HFFc6 (cell line): Measurements from ENCODE around the gene LRP3. TPM values are rescaled to one million over a fixed set of nuclear protein-coding genes. Genes with fewer than 3 reads are reported as not detected.

Source experiments
- DNase-seq: peaks from one replicate; pipeline ENCODE4 v3.0.0-alpha.2; 2018
- H3K27ac Mint-ChIP-seq: 2 replicates; pipeline ENCODE4 v1.8.0; 2020; ENCODE audit warnings: mild to moderate bottlenecking, mixed read lengths
- H3K27me3 Mint-ChIP-seq: 2 replicates; pipeline ENCODE4 v1.8.0; 2021; ENCODE audit warnings: mild to moderate bottlenecking, moderate library complexity, mixed read lengths; ENCODE audit not compliant: insufficient read depth
- H3K36me3 Mint-ChIP-seq: 2 replicates; pipeline ENCODE4 v1.8.0; 2021; ENCODE audit warnings: low read depth, mixed read lengths
- H3K4me1 Mint-ChIP-seq: 2 replicates; pipeline ENCODE4 v1.8.0; 2020; ENCODE audit warnings: low read depth, mixed read lengths
- H3K4me3 Mint-ChIP-seq: 2 replicates; pipeline ENCODE4 v1.8.0; 2020; ENCODE audit warnings: mild to moderate bottlenecking, moderate library complexity, mixed read lengths
- H3K9me3 Mint-ChIP-seq: 2 replicates; pipeline ENCODE4 v1.8.0; 2020; ENCODE audit warnings: mild to moderate bottlenecking, mixed read lengths
- CTCF ChIP-seq: fragments of 200-600 bp; sonication (generic); IDR thresholded peaks from 2 replicates; pipeline ENCODE4 v1.5.0; 2021; ENCODE audit warnings: antibody characterized with exemption, mild to moderate bottlenecking
- total RNA-seq, 6 experiments: library from RNA; stranded (reverse); fragmentation: NEBNext Ultra II Directional; extraction: Animal tissue kit (Norgen Biotek cat#: 25700); gene quantifications; 2 replicates in 1 of 6; 3 replicates in 5 of 6; pipeline ENCODE4 v1.2.3, GENCODE V29; 2021

Gene LRP3
- total RNA-seq, 6 experiments from 2014 or later, result 1.9 to 17.7 (median 2.4) TPM

GRCh38 chr19:33196446-33197193 is 2.5 kb downstream of the LRP3 start:
- no peaks in the 10 kb centered on the region for H3K36me3 Mint-ChIP-seq
- no peak for DNase-seq
- no peaks in the 10 kb centered on the region for H3K4me1 Mint-ChIP-seq
- H3K27me3 Mint-ChIP-seq, result peaks cover 15% of the 10 kb centered on the region
- H3K27ac Mint-ChIP-seq, result no peak overlapping the region
- TF ChIP-seq CTCF, result no peak
- no peak overlapping the region for H3K4me3 Mint-ChIP-seq
- H3K9me3 Mint-ChIP-seq, result no peaks in the 10 kb centered on the region

GRCh38 chr19:33197591-33198000 is 3.5 kb downstream of the LRP3 start:
- TF ChIP-seq CTCF, result no peak
- DNase-seq, result no peak
- Mint-ChIP-seq H3K4me3 (no peak overlapping the region), H3K27me3 (peaks cover 10% of the 10 kb centered on the region), H3K36me3 (no peaks in the 10 kb centered on the region), H3K9me3 (no peaks in the 10 kb centered on the region), H3K4me1 (no peaks in the 10 kb centered on the region), H3K27ac (no peak overlapping the region)

- TF ChIP-seq CTCF, result no peak
- Mint-ChIP-seq H3K4me1 (no peaks in the 10 kb centered on the region), H3K4me3 (no peak overlapping the region), H3K36me3 (no peaks in the 10 kb centered on the region), H3K27me3 (peaks cover 10% of the 10 kb centered on the region; the same call in 1 of the 2 replicates), H3K27ac (no peak overlapping the region), H3K9me3 (no peaks in the 10 kb centered on the region)
- no peak for DNase-seq
Observed at GRCh38 chr19:33198169-33198568, 4.0 kb downstream of the LRP3 start.

GRCh38 chr19:33199441-33200265 is 5.5 kb downstream of the LRP3 start:
- H3K9me3 Mint-ChIP-seq, result no peaks in the 10 kb centered on the region
- no peak for DNase-seq
- no peaks in the 10 kb centered on the region for H3K4me1 Mint-ChIP-seq
- H3K27me3 Mint-ChIP-seq, result peaks cover 5% of the 10 kb centered on the region; the same call in 1 of the 2 replicates
- no peak overlapping the region for H3K27ac Mint-ChIP-seq
- no peak overlapping the region for H3K4me3 Mint-ChIP-seq
- no peaks in the 10 kb centered on the region for H3K36me3 Mint-ChIP-seq
- no peak for TF ChIP-seq CTCF

- H3K27me3 Mint-ChIP-seq, result peaks cover 5% of the 10 kb centered on the region; the same call in 1 of the 2 replicates
Observed at GRCh38 chr19:33201473-33201872, 7.3 kb downstream of the LRP3 start.

More at GRCh38 chr19:33201473-33201872, 7.3 kb downstream of the LRP3 start:
- Mint-ChIP-seq H3K4me1 (no peaks in the 10 kb centered on the region), H3K27ac (no peak overlapping the region), H3K36me3 (no peaks in the 10 kb centered on the region), H3K4me3 (no peak overlapping the region), H3K9me3 (no peaks in the 10 kb centered on the region)
- DNase-seq, result no peak
- TF ChIP-seq CTCF, result no peak
